Immature natural killer cell (primary cell): ENCODE data around the gene TMPRSS13. TPM values are rescaled to one million over a fixed set of nuclear protein-coding genes. Genes with fewer than 3 reads are reported as not detected.

Source experiments
- polyA plus RNA-seq, 3 donors: library from polyadenylated mRNA; unstranded; fragments of 300-500 nt; fragmentation: Illumina TruSeq; gene quantifications; one replicate each; pipeline ENCODE4 v1.2.3, GENCODE V29; 2021

Gene TMPRSS13
- polyA plus RNA-seq, 3 donors from 2014 or later: 0.20 to 0.31 TPM; not detected in 1

Other genes starting within 250 kb of the TMPRSS13 start
- gene DSCAML1, start 132.2 kb downstream of the TMPRSS13 start, polyA plus RNA-seq: not detected
- gene FXYD2, start 104.7 kb downstream of the TMPRSS13 start, polyA plus RNA-seq: 10 to 100 TPM in 1 of 3 donors, 1 to 10 TPM in 2; 1.3 to 12.0 (median 3.4) TPM
- not detected for gene FXYD6, start 52.7 kb downstream of the TMPRSS13 start, polyA plus RNA-seq
- gene IL10RA, start 57.0 kb upstream of the TMPRSS13 start, polyA plus RNA-seq: 100 to 1,000 TPM; 215 to 460 (median 264) TPM
- not detected for gene TMPRSS4, start 147.7 kb upstream of the TMPRSS13 start, polyA plus RNA-seq
- 1 to 10 TPM in 1 of 3 donors, under 1 TPM in 1, not detected in 1; 0.49 to 1.1 TPM for gene SMIM35, start 157.6 kb upstream of the TMPRSS13 start, polyA plus RNA-seq
- gene SCN4B, start 223.4 kb upstream of the TMPRSS13 start, polyA plus RNA-seq: not detected
- not detected for gene SCN2B, start 247.2 kb upstream of the TMPRSS13 start, polyA plus RNA-seq